Liver (tissue), 9 donors: ENCODE measurements around the gene EXPH5. TPM values are rescaled to one million over a fixed set of nuclear protein-coding genes. Genes with fewer than 3 reads are reported as not detected.

ENCODE experiments used
- DNase-seq: peaks from one replicate; pipeline ENCODE4 v3.0.0-alpha.2; 2017; ENCODE audit warnings: low spot score
- H3K27ac ChIP-seq, 2 donors: one replicate each; pipeline ENCODE4 v1.7.0; 2013; ENCODE audit warnings: inconsistent platforms in 2 of 2, low read length in 2 of 2, control low read depth in 1 of 2, low read depth in 1 of 2, mild to moderate bottlenecking in 1 of 2
- H3K27me3 ChIP-seq, 4 donors: one replicate each; pipeline versions ENCODE4 v1.6.1 to v1.7.0; 2013; ENCODE audit warnings: low read length in 3 of 4, inconsistent platforms in 1 of 4, mild to moderate bottlenecking in 1 of 4, moderate library complexity in 1 of 4; ENCODE audit not compliant: control insufficient read depth in 4 of 4, insufficient read depth in 4 of 4
- H3K36me3 ChIP-seq, 4 donors: one replicate each; pipeline versions ENCODE4 v1.6.1 to v1.7.0; 2013; ENCODE audit warnings: low read length in 3 of 4, mild to moderate bottlenecking in 3 of 4, low read depth in 1 of 4, moderate library complexity in 1 of 4; ENCODE audit not compliant: control insufficient read depth in 4 of 4, insufficient read depth in 3 of 4
- H3K4me1 ChIP-seq, 4 donors: one replicate each; pipeline versions ENCODE4 v1.6.1 to v1.7.0; 2013; ENCODE audit warnings: low read length in 3 of 4, mild to moderate bottlenecking in 3 of 4, moderate library complexity in 1 of 4; ENCODE audit not compliant: control insufficient read depth in 4 of 4, insufficient read depth in 4 of 4
- H3K4me3 ChIP-seq, 3 donors: one replicate each; pipeline versions ENCODE4 v1.6.1 to v1.7.0; 2013; ENCODE audit warnings: low read length in 3 of 3, control low read depth in 1 of 3, low read depth in 1 of 3, mild to moderate bottlenecking in 1 of 3
- H3K9ac ChIP-seq, 2 donors: one replicate each; pipeline ENCODE4 v1.7.0; 2013; ENCODE audit warnings: low read length in 2 of 2, mild to moderate bottlenecking in 2 of 2, moderate library complexity in 2 of 2, control low read depth in 1 of 2, low read depth in 1 of 2
- H3K9me3 ChIP-seq, 4 donors: one replicate each; pipeline versions ENCODE4 v1.6.1 to v1.7.0; 2013; ENCODE audit warnings: low read length in 3 of 4; ENCODE audit not compliant: control insufficient read depth in 4 of 4
- ATF3 ChIP-seq: IDR thresholded peaks from 2 replicates; pipeline ENCODE4 v1.6.1; 2016; ENCODE audit warnings: antibody characterized with exemption
- CTCF ChIP-seq: fragments of 150-350 bp; IDR thresholded peaks from 2 replicates; pipeline ENCODE4 v1.5.1; 2017; ENCODE audit warnings: improper control_type of control experiment, low read depth, low read length; ENCODE audit not compliant: missing input control
- EGR1 ChIP-seq, 2 donors: IDR thresholded peaks; 2 replicates each; pipeline ENCODE4 v1.6.1; 2016 to 2018; ENCODE audit warnings: antibody characterized with exemption in 2 of 2, low read depth in 2 of 2
- FOXA1 ChIP-seq: IDR thresholded peaks from 2 replicates; pipeline ENCODE4 v1.6.1; 2016; ENCODE audit warnings: antibody characterized with exemption
- FOXA2 ChIP-seq: IDR thresholded peaks from 2 replicates; pipeline ENCODE4 v1.6.1; 2016; ENCODE audit warnings: antibody characterized with exemption
- GABPA ChIP-seq, 2 donors: IDR thresholded peaks in 1 of 2; conservative IDR thresholded peaks in 1 of 2; 2 replicates each; pipeline ENCODE4 v1.6.1; 2016; ENCODE audit warnings: antibody characterized with exemption in 2 of 2, mild to moderate bottlenecking in 1 of 2, moderate library complexity in 1 of 2
- HNF4A ChIP-seq, 2 donors: conservative IDR thresholded peaks; 2 replicates each; pipeline ENCODE4 v1.6.1; 2016; ENCODE audit warnings: antibody characterized with exemption in 2 of 2, mild to moderate bottlenecking in 2 of 2
- HNF4G ChIP-seq: IDR thresholded peaks from 2 replicates; pipeline ENCODE4 v1.6.1; 2016; ENCODE audit warnings: antibody characterized with exemption
- JUND ChIP-seq, 2 donors: IDR thresholded peaks; 2 replicates each; pipeline ENCODE4 v1.6.1; 2016; ENCODE audit warnings: antibody characterized with exemption in 2 of 2
- MAX ChIP-seq: IDR thresholded peaks from 2 replicates; pipeline ENCODE4 v1.6.1; 2016; ENCODE audit warnings: antibody characterized with exemption
- NR2F2 ChIP-seq: IDR thresholded peaks from 2 replicates; pipeline ENCODE4 v1.6.1; 2016; ENCODE audit warnings: antibody characterized with exemption
- RAD21 ChIP-seq, 2 donors: IDR thresholded peaks; 2 replicates each; pipeline ENCODE4 v1.6.1; 2016; ENCODE audit warnings: antibody characterized with exemption in 2 of 2, mild to moderate bottlenecking in 2 of 2
- REST ChIP-seq: IDR thresholded peaks from 2 replicates; pipeline ENCODE4 v1.6.1; 2016; ENCODE audit warnings: antibody characterized with exemption, mild to moderate bottlenecking
- RXRA ChIP-seq, 2 donors: IDR thresholded peaks; 2 replicates each; pipeline ENCODE4 v1.6.1; 2017 to 2018; ENCODE audit warnings: antibody characterized with exemption in 2 of 2, mild to moderate bottlenecking in 1 of 2
- SP1 ChIP-seq: IDR thresholded peaks from 2 replicates; pipeline ENCODE4 v1.6.1; 2018; ENCODE audit warnings: antibody characterized with exemption, mild to moderate bottlenecking
- TAF1 ChIP-seq: conservative IDR thresholded peaks from 2 replicates; pipeline ENCODE4 v1.6.1; 2016; ENCODE audit warnings: antibody characterized with exemption, mild to moderate bottlenecking
- YY1 ChIP-seq: IDR thresholded peaks from 2 replicates; pipeline ENCODE4 v1.6.1; 2016; ENCODE audit warnings: antibody characterized with exemption, mild to moderate bottlenecking
- ZBTB33 ChIP-seq: IDR thresholded peaks from 2 replicates; pipeline ENCODE4 v1.6.1; 2016; ENCODE audit warnings: antibody characterized with exemption
- WGBS: extraction: QIAGEN DNeasy Blood & Tissue Kit; methylation state at CpG from one replicate; pipeline ENCODE4 v1.1.7; 2013; 5-methylcytosine and 5-hydroxymethylcytosine counted together
- polyA plus RNA-seq, 2 donors: library from polyadenylated mRNA; stranded (reverse) in 1 of 2; unstranded in 1 of 2; fragments of 200-250 nt in 1 of 2; fragments of >200 nt in 1 of 2; fragmentation: Nextera tagmentation in 1 of 2; extraction: Ambion mirVana in 1 of 2; gene quantifications; one replicate each; pipeline versions ENCODE4 v1.2.1 to v1.2.3, GENCODE V29; 2013 to 2015
- total RNA-seq, 2 donors: library from RNA; depleted of rRNA; stranded (reverse); fragments of >200 nt; gene quantifications; one replicate each; pipeline ENCODE4 v1.2.3, GENCODE V29; 2014
- donor health status: healthy.
- donor health status: healthy.
- donor health status: healthy.
- donor health status: healthy.
- donor health status: healthy.

Gene EXPH5
- total and polyA plus RNA-seq, 4 donors = 0.47 to 6.1 (median 1.5) TPM

- H3K9me3 ChIP-seq = no peaks in the 10 kb centered on the region
- H3K27ac ChIP-seq = no peak overlapping the region
- peaks cover 0 to 5% (median 1%) of the 10 kb centered on the region in 4 donors for H3K36me3 ChIP-seq
- DNase-seq = no peak
- H3K4me1 ChIP-seq = no peaks in the 10 kb centered on the region
- WGBS = 75% methylated on average over 1 of the region's 1 CpG
- H3K27me3 ChIP-seq = no peaks in the 10 kb centered on the region
- no peak overlapping the region for H3K9ac ChIP-seq
- no peak overlapping the region for H3K4me3 ChIP-seq
- TF ChIP-seq CTCF = no peak
- no peak for TF ChIP-seq FOXA2
- no peak for TF ChIP-seq HNF4A (conservative IDR thresholded peaks at IDR 0.05)
- no peak for TF ChIP-seq JUND (IDR thresholded peaks at IDR 0.05)
- TF ChIP-seq YY1 = no peak
- TF ChIP-seq HNF4G = no peak
- TF ChIP-seq ZBTB33 = no peak
- TF ChIP-seq ATF3 = no peak
- no peak for TF ChIP-seq MAX
- no peak for TF ChIP-seq NR2F2
- no peak for TF ChIP-seq REST
- TF ChIP-seq RXRA (IDR thresholded peaks at IDR 0.05) = no peak
- TF ChIP-seq RAD21 (IDR thresholded peaks at IDR 0.05) = no peak
- TF ChIP-seq SP1 = no peak
- TF ChIP-seq GABPA (IDR thresholded peaks at IDR 0.05 in 1 of 2, conservative IDR thresholded peaks at IDR 0.05 in 1 of 2) = no peak
- TF ChIP-seq TAF1 = no peak
- TF ChIP-seq FOXA1 = no peak
- no peak for TF ChIP-seq EGR1 (IDR thresholded peaks at IDR 0.05; ENCODE audit: low read depth in 2 of 2)
Observed at GRCh38 chr11:108522318-108522717, 71.2 kb downstream of the EXPH5 start.
